ENCODE measurements around the gene NKAIN4.

The NKAIN4 gene

GRCh38 chr20:63236116-63236837 lies 18.0 kb downstream of the NKAIN4 start:
- peaks cover 13% of the 10 kb centered on the region for H3K27me3 ChIP-seq (ENCODE audit: control insufficient read depth, insufficient read depth, low read length)
- H3K9me3 ChIP-seq (ENCODE audit: control insufficient read depth, low read length) = no peaks in the 10 kb centered on the region
- no peaks in the 10 kb centered on the region for H3K36me3 ChIP-seq (ENCODE audit: control insufficient read depth, insufficient read depth, low read length)
- H3K4me3 ChIP-seq (ENCODE audit: low read length) = no peak overlapping the region
- H3K9ac ChIP-seq (ENCODE audit: low read length) = no peak overlapping the region
- H3K4me1 ChIP-seq (ENCODE audit: control insufficient read depth, insufficient read depth, low read length) = peaks cover 10% of the 10 kb centered on the region

- Histone ChIP-seq H3K4me1 (ENCODE audit: control insufficient read depth, insufficient read depth, low read length) (peaks cover 10% of the 10 kb centered on the region), H3K27me3 (ENCODE audit: control insufficient read depth, insufficient read depth, low read length) (peaks cover 21% of the 10 kb centered on the region), H3K36me3 (ENCODE audit: control insufficient read depth, insufficient read depth, low read length) (no peaks in the 10 kb centered on the region), H3K4me3 (ENCODE audit: low read length) (no peak within 1 kb of the TSS), H3K9me3 (ENCODE audit: control insufficient read depth, low read length) (no peaks in the 10 kb centered on the region), H3K9ac (ENCODE audit: low read length) (no peak within 1 kb of the TSS)
Measured at GRCh38 chr20:63235399-63235983, 18.8 kb downstream of the NKAIN4 start, which contains the start of gene BIRC7. Gene BIRC7, plus strand, starts transcription at chr20:63235905. Its CDS starts 192 bp downstream, at chr20:63236097.

GRCh38 chr20:63234693-63235398 lies 19.4 kb downstream of the NKAIN4 start:
- Histone ChIP-seq H3K4me3 (ENCODE audit: low read length) (no peak overlapping the region), H3K4me1 (ENCODE audit: control insufficient read depth, insufficient read depth, low read length) (peaks cover 10% of the 10 kb centered on the region), H3K36me3 (ENCODE audit: control insufficient read depth, insufficient read depth, low read length) (no peaks in the 10 kb centered on the region), H3K9ac (ENCODE audit: low read length) (no peak overlapping the region), H3K9me3 (ENCODE audit: control insufficient read depth, low read length) (no peaks in the 10 kb centered on the region), H3K27me3 (ENCODE audit: control insufficient read depth, insufficient read depth, low read length) (peaks cover 27% of the 10 kb centered on the region)

DNA sequence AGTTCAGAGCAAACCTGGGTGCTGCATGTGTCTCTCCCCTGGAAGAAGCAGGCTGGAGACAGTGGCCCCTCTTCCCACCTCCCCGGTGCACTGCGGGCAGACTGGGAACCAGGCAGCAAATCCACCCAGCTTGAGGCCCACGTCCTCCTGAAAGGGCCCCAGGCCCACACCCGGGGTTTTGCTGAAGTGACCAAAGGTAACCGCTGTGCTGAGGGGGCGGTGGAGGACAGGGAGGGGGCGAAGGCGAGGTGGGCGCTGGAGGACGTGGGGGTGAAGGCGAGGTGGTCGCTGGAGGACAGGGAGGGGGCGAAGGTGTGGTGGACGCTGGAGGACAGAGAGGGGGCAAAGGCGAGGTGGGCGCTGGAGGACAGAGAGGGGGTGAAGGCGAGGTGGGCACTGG lies 20.3 kb downstream of the NKAIN4 start:
- H3K36me3 ChIP-seq (ENCODE audit: control insufficient read depth, insufficient read depth, low read length) = no peaks in the 10 kb centered on the region
- peaks cover 10% of the 10 kb centered on the region for H3K4me1 ChIP-seq (ENCODE audit: control insufficient read depth, insufficient read depth, low read length)
- H3K4me3 ChIP-seq (ENCODE audit: low read length) = no peak overlapping the region
- no peaks in the 10 kb centered on the region for H3K9me3 ChIP-seq (ENCODE audit: control insufficient read depth, low read length)
- H3K9ac ChIP-seq (ENCODE audit: low read length) = no peak overlapping the region
- H3K27me3 ChIP-seq (ENCODE audit: control insufficient read depth, insufficient read depth, low read length) = peaks cover 36% of the 10 kb centered on the region

GRCh38 chr20:63233061-63233344 lies 21.3 kb downstream of the NKAIN4 start:
- peaks cover 42% of the 10 kb centered on the region for H3K27me3 ChIP-seq (ENCODE audit: control insufficient read depth, insufficient read depth, low read length)

DNA sequence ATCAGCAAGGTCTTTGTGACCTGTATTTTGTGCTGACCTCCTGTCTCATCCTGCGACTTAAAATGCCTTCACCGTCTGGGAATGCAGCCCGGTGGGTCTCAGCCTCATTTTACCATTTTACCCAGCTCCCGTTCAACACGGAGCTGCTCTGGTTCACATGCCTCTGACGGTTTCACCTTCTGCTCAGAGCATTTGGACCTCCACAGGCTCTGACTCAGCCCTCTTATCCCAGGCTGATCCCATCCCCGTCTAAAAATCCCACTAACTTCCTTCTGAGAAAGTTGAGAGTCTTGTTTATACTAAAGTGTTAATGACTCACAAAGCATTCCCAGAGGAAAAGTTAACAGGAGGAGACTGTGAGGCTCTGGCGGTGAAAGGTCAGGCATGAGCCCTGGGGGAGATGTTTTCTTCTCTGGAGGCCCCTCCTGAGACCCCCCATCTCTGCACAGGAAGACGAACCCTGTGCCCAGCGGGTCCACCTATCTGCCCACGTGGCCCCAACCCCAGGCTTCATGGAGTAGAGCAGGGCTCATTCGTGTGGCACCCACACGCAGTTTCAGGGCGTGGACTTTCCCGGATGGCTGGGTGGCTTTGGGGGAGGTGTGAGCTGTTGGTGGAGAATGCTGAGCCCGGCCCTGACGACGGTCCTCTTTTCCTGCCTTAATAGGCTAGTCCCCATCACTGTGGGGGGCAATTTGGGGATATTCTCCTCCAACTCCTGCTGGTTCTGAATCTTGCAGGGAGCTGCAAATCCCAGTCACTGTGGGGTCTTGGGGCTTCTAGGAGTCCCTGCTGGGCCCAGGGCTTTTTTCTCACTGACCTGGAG lies 21.8 kb downstream of the NKAIN4 start:
- Histone ChIP-seq H3K9me3 (ENCODE audit: control insufficient read depth, low read length) (no peaks in the 10 kb centered on the region), H3K9ac (ENCODE audit: low read length) (no peak overlapping the region), H3K27me3 (ENCODE audit: control insufficient read depth, insufficient read depth, low read length) (peaks cover 42% of the 10 kb centered on the region), H3K36me3 (ENCODE audit: control insufficient read depth, insufficient read depth, low read length) (no peaks in the 10 kb centered on the region), H3K4me1 (ENCODE audit: control insufficient read depth, insufficient read depth, low read length) (peaks cover 10% of the 10 kb centered on the region), H3K4me3 (ENCODE audit: low read length) (no peak overlapping the region)

More at GRCh38 chr20:63233061-63233344, 21.3 kb downstream of the NKAIN4 start:
- Histone ChIP-seq H3K9me3 (ENCODE audit: control insufficient read depth, low read length) (no peaks in the 10 kb centered on the region), H3K4me1 (ENCODE audit: control insufficient read depth, insufficient read depth, low read length) (peaks cover 10% of the 10 kb centered on the region), H3K9ac (ENCODE audit: low read length) (no peak overlapping the region), H3K36me3 (ENCODE audit: control insufficient read depth, insufficient read depth, low read length) (no peaks in the 10 kb centered on the region), H3K4me3 (ENCODE audit: low read length) (no peak overlapping the region)

DNA sequence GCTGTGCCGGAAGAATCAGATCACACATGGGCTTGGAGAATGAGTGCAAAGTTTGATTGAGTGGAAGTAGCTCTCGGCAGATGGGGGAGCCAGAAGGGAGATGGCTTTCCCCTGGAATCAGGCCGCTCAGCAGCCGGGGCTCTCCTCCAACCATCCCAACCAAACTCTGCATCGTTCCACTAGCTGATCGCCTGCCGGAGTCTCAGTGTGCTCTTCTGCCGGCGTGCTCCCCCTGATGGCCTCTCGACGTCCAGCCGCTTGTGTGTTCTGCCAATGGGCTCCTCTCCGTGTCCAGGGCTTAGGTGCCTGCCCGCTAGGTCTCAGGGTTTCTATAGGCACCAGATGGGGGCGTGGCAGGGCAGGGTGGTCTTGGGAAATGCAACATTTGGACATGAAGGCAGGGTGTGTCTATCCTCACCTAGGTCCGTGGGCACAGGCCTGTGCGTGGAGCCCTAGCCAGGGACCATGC lies 23.4 kb downstream of the NKAIN4 start:
- peaks cover 10% of the 10 kb centered on the region for H3K4me1 ChIP-seq (ENCODE audit: control insufficient read depth, insufficient read depth, low read length)
- peaks cover 45% of the 10 kb centered on the region for H3K27me3 ChIP-seq (ENCODE audit: control insufficient read depth, insufficient read depth, low read length)
- H3K36me3 ChIP-seq (ENCODE audit: control insufficient read depth, insufficient read depth, low read length) = no peaks in the 10 kb centered on the region
- H3K9me3 ChIP-seq (ENCODE audit: control insufficient read depth, low read length) = no peaks in the 10 kb centered on the region
- no peak overlapping the region for H3K4me3 ChIP-seq (ENCODE audit: low read length)
- H3K9ac ChIP-seq (ENCODE audit: low read length) = no peak overlapping the region

DNA sequence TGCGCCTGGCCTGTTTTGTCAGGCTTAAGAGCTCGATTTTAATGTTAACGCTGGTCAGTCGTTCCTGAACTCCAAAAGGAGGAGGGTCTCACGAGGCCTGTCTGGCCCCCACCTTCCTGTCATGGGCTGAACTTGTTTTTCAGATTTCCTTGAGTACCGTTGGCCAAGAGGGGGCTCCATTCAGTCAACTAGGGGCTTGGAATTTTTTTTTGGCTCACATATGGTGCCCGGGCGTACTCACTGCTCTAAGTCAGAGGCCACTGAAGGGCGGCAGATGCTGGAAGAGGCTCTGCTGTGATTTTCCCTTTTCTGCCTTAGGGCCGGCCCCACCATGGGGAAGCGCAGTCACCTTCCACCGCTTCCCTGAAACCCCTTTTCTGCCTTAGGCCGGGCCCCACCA lies 25.5 kb downstream of the NKAIN4 start:
- Histone ChIP-seq H3K36me3 (ENCODE audit: control insufficient read depth, insufficient read depth, low read length) (no peaks in the 10 kb centered on the region), H3K9ac (ENCODE audit: low read length) (no peak overlapping the region), H3K4me1 (ENCODE audit: control insufficient read depth, insufficient read depth, low read length) (peaks cover 10% of the 10 kb centered on the region), H3K27me3 (ENCODE audit: control insufficient read depth, insufficient read depth, low read length) (peaks cover 45% of the 10 kb centered on the region), H3K4me3 (ENCODE audit: low read length) (no peak overlapping the region), H3K9me3 (ENCODE audit: control insufficient read depth, low read length) (no peaks in the 10 kb centered on the region)

DNA sequence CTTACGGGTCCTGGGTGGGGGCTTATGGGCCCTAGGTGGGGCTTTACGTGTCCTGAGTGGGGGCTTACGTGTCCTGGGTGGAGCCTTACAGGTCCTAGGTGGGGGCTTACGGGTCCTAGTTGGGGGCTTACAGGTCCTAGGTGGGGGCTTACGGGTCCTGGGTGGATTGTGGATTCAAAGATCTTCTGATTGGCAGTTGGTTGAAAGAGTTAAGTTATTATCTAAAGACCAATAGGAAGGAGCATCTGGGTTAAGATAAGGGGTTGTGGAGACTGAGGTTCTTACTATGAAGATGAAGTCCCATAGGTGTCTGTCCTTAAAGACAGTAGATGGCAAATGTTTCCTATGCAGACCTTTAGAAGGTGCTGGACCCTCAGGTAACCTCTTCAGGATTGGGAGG lies 27.0 kb downstream of the NKAIN4 start:
- H3K9me3 ChIP-seq (ENCODE audit: control insufficient read depth, low read length) = no peaks in the 10 kb centered on the region
- no peak overlapping the region for H3K4me3 ChIP-seq (ENCODE audit: low read length)
- H3K9ac ChIP-seq (ENCODE audit: low read length) = no peak overlapping the region
- H3K4me1 ChIP-seq (ENCODE audit: control insufficient read depth, insufficient read depth, low read length) = peaks cover 3% of the 10 kb centered on the region
- H3K36me3 ChIP-seq (ENCODE audit: control insufficient read depth, insufficient read depth, low read length) = no peaks in the 10 kb centered on the region
- H3K27me3 ChIP-seq (ENCODE audit: control insufficient read depth, insufficient read depth, low read length) = peaks cover 44% of the 10 kb centered on the region

GRCh38 chr20:63226042-63226943 lies 28.0 kb downstream of the NKAIN4 start:
- H3K9me3 ChIP-seq (ENCODE audit: control insufficient read depth, low read length) = no peaks in the 10 kb centered on the region
- no peak overlapping the region for H3K4me3 ChIP-seq (ENCODE audit: low read length)
- no peaks in the 10 kb centered on the region for H3K36me3 ChIP-seq (ENCODE audit: control insufficient read depth, insufficient read depth, low read length)
- peaks cover 39% of the 10 kb centered on the region for H3K27me3 ChIP-seq (ENCODE audit: control insufficient read depth, insufficient read depth, low read length)
- H3K4me1 ChIP-seq (ENCODE audit: control insufficient read depth, insufficient read depth, low read length) = no peaks in the 10 kb centered on the region
- no peak overlapping the region for H3K9ac ChIP-seq (ENCODE audit: low read length)

DNA sequence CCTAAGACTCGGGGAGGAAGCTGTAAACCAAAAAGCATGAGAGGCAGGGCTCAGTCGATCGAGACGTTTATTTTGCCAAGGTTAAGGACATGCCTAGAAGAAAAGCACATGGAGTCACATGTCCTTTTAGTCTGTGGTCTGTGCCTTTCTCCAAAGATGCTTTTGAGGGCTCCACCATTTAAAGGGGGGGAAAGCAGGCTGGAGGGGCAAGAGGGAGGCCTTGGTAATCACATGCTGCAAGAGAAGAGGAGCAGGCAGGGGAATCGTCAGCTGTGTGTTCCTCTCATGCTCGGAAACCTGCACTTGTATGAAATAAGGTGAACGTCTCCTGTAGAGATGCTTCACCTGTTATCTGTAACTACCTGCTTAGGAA lies 29.2 kb downstream of the NKAIN4 start:
- H3K36me3 ChIP-seq (ENCODE audit: control insufficient read depth, insufficient read depth, low read length) = no peaks in the 10 kb centered on the region
- peaks cover 30% of the 10 kb centered on the region for H3K27me3 ChIP-seq (ENCODE audit: control insufficient read depth, insufficient read depth, low read length)
- H3K9me3 ChIP-seq (ENCODE audit: control insufficient read depth, low read length) = no peaks in the 10 kb centered on the region
- no peak overlapping the region for H3K4me3 ChIP-seq (ENCODE audit: low read length)
- no peak overlapping the region for H3K9ac ChIP-seq (ENCODE audit: low read length)
- no peaks in the 10 kb centered on the region for H3K4me1 ChIP-seq (ENCODE audit: control insufficient read depth, insufficient read depth, low read length)

All from mucosa of stomach (tissue), 1 donor.